Neuronal stem cell (in vitro differentiated cells): ENCODE data around the gene PSMD1.

Experiments
- DNase-seq: peaks from one replicate; pipeline ENCODE4 v3.0.0-alpha.2; 2013; ENCODE audit warnings: low spot score
- H2AFZ ChIP-seq: one replicate; pipeline ENCODE4 v1.6.1; 2013; ENCODE audit warnings: mild to moderate bottlenecking, low read length, inconsistent platforms
- H2AK5ac ChIP-seq: 2 replicates; pipeline ENCODE4 v1.6.1; 2013; ENCODE audit warnings: low read depth, mild to moderate bottlenecking, inconsistent platforms, low read length, moderate library complexity, mixed read lengths
- H2BK120ac ChIP-seq: 2 replicates; pipeline ENCODE4 v1.6.1; 2013; ENCODE audit warnings: low read depth, mild to moderate bottlenecking, inconsistent platforms, low read length, moderate library complexity, mixed read lengths
- H2BK12ac ChIP-seq: one replicate; pipeline ENCODE4 v1.6.1; 2013; ENCODE audit warnings: low read length, inconsistent platforms
- H2BK15ac ChIP-seq: 2 replicates; pipeline ENCODE4 v1.6.1; 2013; ENCODE audit warnings: mild to moderate bottlenecking, low read length, inconsistent platforms, mixed read lengths
- H2BK5ac ChIP-seq: one replicate; pipeline ENCODE4 v1.6.1; 2013; ENCODE audit warnings: inconsistent platforms, mild to moderate bottlenecking, low read length, moderate library complexity
- H3K14ac ChIP-seq: one replicate; pipeline ENCODE4 v1.6.1; 2013; ENCODE audit warnings: low read length, inconsistent platforms
- H3K18ac ChIP-seq: 2 replicates; pipeline ENCODE4 v1.6.1; 2013; ENCODE audit warnings: low read length, inconsistent platforms
- H3K23ac ChIP-seq: 2 replicates; pipeline ENCODE4 v1.6.1; 2013; ENCODE audit warnings: low read depth, mild to moderate bottlenecking, mixed read lengths, low read length, inconsistent platforms; ENCODE audit not compliant: poor library complexity
- H3K27ac ChIP-seq: replicated peaks from 3 replicates; pipeline ENCODE4 v1.5.1; 2013; ENCODE audit warnings: low read length, inconsistent platforms
- H3K27me3 ChIP-seq, 3 experiments: 2 replicates each; pipeline ENCODE4 v1.6.1; 2013; ENCODE audit warnings: low read length in 3 of 3, mild to moderate bottlenecking in 2 of 3, inconsistent platforms in 1 of 3, low read depth in 1 of 3, mixed read lengths in 1 of 3, moderate library complexity in 1 of 3; ENCODE audit not compliant: control insufficient read depth in 3 of 3, insufficient read depth in 3 of 3
- H3K36me3 ChIP-seq, 2 donors: replicated peaks in 1 of 2; 2 replicates each; pipeline ENCODE4 v1.6.1; 2013; ENCODE audit warnings: low read length in 2 of 2; ENCODE audit not compliant: control insufficient read depth in 2 of 2, insufficient read depth in 2 of 2
- H3K4ac ChIP-seq: 2 replicates; pipeline ENCODE4 v1.6.1; 2013; ENCODE audit warnings: inconsistent platforms, mild to moderate bottlenecking, low read length, moderate library complexity
- H3K4me1 ChIP-seq, 2 donors: 1 replicate in 1 of 2; 2 replicates in 1 of 2; pipeline ENCODE4 v1.6.1; 2013; ENCODE audit warnings: low read length in 2 of 2, low read depth in 1 of 2; ENCODE audit not compliant: control insufficient read depth in 2 of 2, insufficient read depth in 1 of 2
- H3K4me2 ChIP-seq: one replicate; pipeline ENCODE4 v1.6.1; 2013; ENCODE audit warnings: mild to moderate bottlenecking, low read length, inconsistent platforms; ENCODE audit not compliant: insufficient read depth, poor library complexity, severe bottlenecking
- H3K4me3 ChIP-seq, 2 donors: 2 replicates each; pipeline ENCODE4 v1.5.1; 2013; ENCODE audit warnings: low read length in 2 of 2, mild to moderate bottlenecking in 2 of 2, inconsistent platforms in 1 of 2, moderate library complexity in 1 of 2
- H3K79me1 ChIP-seq: one replicate; pipeline ENCODE4 v1.6.1; 2013; ENCODE audit warnings: low read depth, mild to moderate bottlenecking, inconsistent platforms, low read length, moderate library complexity
- H3K9ac ChIP-seq: one replicate; pipeline ENCODE4 v1.6.1; 2013; ENCODE audit warnings: mild to moderate bottlenecking, low read depth, low read length, inconsistent platforms; ENCODE audit not compliant: poor library complexity
- H3K9me3 ChIP-seq, 2 donors: replicated peaks in 1 of 2; 2 replicates each; pipeline versions ENCODE3 to v1.6.1; 2013; ENCODE audit warnings: low read length in 2 of 2, mild to moderate bottlenecking in 2 of 2, inconsistent platforms in 1 of 2, low read depth in 1 of 2, mixed read lengths in 1 of 2, moderate library complexity in 1 of 2; ENCODE audit not compliant: control insufficient read depth in 2 of 2, insufficient read depth in 1 of 2
- H4K8ac ChIP-seq: one replicate; pipeline ENCODE4 v1.6.1; 2013; ENCODE audit warnings: low read depth, mild to moderate bottlenecking, inconsistent platforms, low read length, moderate library complexity
- H4K91ac ChIP-seq: one replicate; pipeline ENCODE4 v1.6.1; 2013; ENCODE audit warnings: low read length, low read depth, mild to moderate bottlenecking, inconsistent platforms; ENCODE audit not compliant: poor library complexity
- WGBS, 2 donors: extraction: QIAGEN DNeasy Blood & Tissue Kit; methylation state at CpG; one replicate each; pipeline ENCODE4 v1.1.7; 2013; ENCODE audit warnings: missing lambda C conversion rate in 2 of 2, mixed read lengths in 1 of 2; ENCODE audit not compliant: insufficient read length in 2 of 2, insufficient replicate concordance in 1 of 2; ENCODE audit errors: extremely low coverage in 2 of 2; 5-methylcytosine and 5-hydroxymethylcytosine counted together

Gene PSMD1

DNA sequence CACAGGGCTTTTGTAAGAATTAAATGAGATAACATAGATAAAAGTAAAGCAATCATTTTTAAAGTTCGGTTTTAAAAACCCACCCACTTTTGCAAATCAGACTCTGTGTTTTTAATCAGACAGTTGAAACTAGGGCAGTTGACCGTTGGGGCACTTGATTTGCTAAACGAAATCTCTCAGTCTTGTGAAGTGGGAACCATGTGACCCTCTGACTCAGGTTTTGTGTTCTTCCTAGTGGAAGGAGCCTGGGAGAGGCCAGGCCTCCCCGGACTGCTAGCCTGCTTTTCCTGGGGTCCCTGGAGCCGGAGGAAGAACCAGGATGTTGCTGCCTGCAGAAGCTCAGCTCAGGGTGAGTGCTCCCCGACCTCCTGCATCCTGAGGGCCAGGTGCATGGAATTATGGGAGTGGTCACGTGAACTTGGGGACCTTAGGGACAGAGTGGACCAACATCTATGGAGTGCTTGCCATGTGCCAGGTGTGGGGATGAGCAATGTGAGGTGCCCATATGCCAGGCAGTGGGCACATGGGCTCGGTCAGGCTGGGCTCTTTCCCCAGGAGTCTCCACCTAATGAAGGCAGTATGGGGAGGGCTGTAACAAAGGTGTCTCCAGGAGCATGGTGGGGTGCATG, 15.5 kb upstream of the PSMD1 start:
- Histone ChIP-seq H4K8ac (peak overlapping the region; percentile 72), H4K91ac (no peak overlapping the region), H2AK5ac (no peak overlapping the region), H3K18ac (no peak overlapping the region), H3K4me1 (no peaks in the 10 kb centered on the region), H3K9ac (peak overlapping the region; percentile 30), H2BK12ac (no peak overlapping the region), H2BK15ac (no peak overlapping the region), H3K23ac (peak overlapping the region; percentile 34), H3K14ac (no peak overlapping the region), H3K27ac (no peak overlapping the region), H3K27me3 (peaks cover 12 to 42% (median 24%) of the 10 kb centered on the region in 3 experiments), H3K4me3 (peak overlapping the region in 1 of 2 donors; percentile 55), H3K79me1 (peaks cover 2% of the 10 kb centered on the region), H2BK120ac (no peak overlapping the region), H2BK5ac (peak overlapping the region; percentile 54), H3K36me3 (no peaks in the 10 kb centered on the region), H3K9me3 (peaks cover 0 to 4% of the 10 kb centered on the region in 2 donors), H2AFZ (no peak overlapping the region), H3K4me2 (no peak overlapping the region), H3K4ac (no peak overlapping the region)
- no CpG with 5 or more reads among the region's 8 CpGs for WGBS, 2 donors
- DNase-seq: no peak

GRCh38 chr2:231043796-231044195, 12.9 kb upstream of the PSMD1 start:
- Histone ChIP-seq H4K8ac (no peak overlapping the region), H3K9ac (no peak overlapping the region), H3K4ac (no peak overlapping the region), H3K9me3 (peaks cover 0 to 4% of the 10 kb centered on the region in 2 donors), H4K91ac (no peak overlapping the region), H2BK12ac (no peak overlapping the region), H2BK120ac (no peak overlapping the region), H2BK15ac (no peak overlapping the region), H3K23ac (no peak overlapping the region), H3K4me1 (peaks cover 0 to 2% of the 10 kb centered on the region in 2 donors), H3K14ac (no peak overlapping the region), H3K4me2 (no peak overlapping the region), H3K27me3 (peaks cover 0 to 18% (median 7%) of the 10 kb centered on the region in 3 experiments), H2AFZ (no peak overlapping the region), H2AK5ac (no peak overlapping the region), H3K18ac (no peak overlapping the region), H3K4me3 (no peak overlapping the region), H3K36me3 (peaks cover 0 to 6% of the 10 kb centered on the region in 2 donors), H3K27ac (no peak overlapping the region), H3K79me1 (peaks cover 1% of the 10 kb centered on the region), H2BK5ac (no peak overlapping the region)
- WGBS, 2 donors: no CpG with 5 or more reads among the region's 4 CpGs
- DNase-seq: no peak

- H3K36me3 ChIP-seq: peaks cover 0 to 6% of the 10 kb centered on the region in 2 donors
- no peak overlapping the region for H2BK120ac ChIP-seq
- H3K4ac ChIP-seq: no peak overlapping the region
- H4K8ac ChIP-seq: no peak overlapping the region
- H2BK12ac ChIP-seq: no peak overlapping the region
- H3K27me3 ChIP-seq: no peaks in the 10 kb centered on the region
- DNase-seq: no peak
- H3K4me2 ChIP-seq: no peak overlapping the region
- no peak overlapping the region for H2AK5ac ChIP-seq
- no peak overlapping the region for H3K27ac ChIP-seq
- no CpG with 5 or more reads among the region's 5 CpGs for WGBS, 2 donors
- H3K4me3 ChIP-seq: no peak overlapping the region
- H2BK5ac ChIP-seq: no peak overlapping the region
- no peak overlapping the region for H2AFZ ChIP-seq
- H3K79me1 ChIP-seq: peaks cover 1% of the 10 kb centered on the region
- H3K23ac ChIP-seq: no peak overlapping the region
- no peak overlapping the region for H3K9ac ChIP-seq
- H3K18ac ChIP-seq: no peak overlapping the region
- H3K4me1 ChIP-seq: peaks cover 0 to 10% of the 10 kb centered on the region in 2 donors
- no peak overlapping the region for H4K91ac ChIP-seq
- H2BK15ac ChIP-seq: no peak overlapping the region
- H3K9me3 ChIP-seq: no peaks in the 10 kb centered on the region
- no peak overlapping the region for H3K14ac ChIP-seq
Measured at GRCh38 chr2:231046916-231047273, 9.8 kb upstream of the PSMD1 start.

- DNase-seq: no peak
- Histone ChIP-seq H3K9ac (no peak overlapping the region), H3K9me3 (no peaks in the 10 kb centered on the region), H4K91ac (no peak overlapping the region), H3K27ac (no peak overlapping the region), H3K4ac (no peak overlapping the region), H2BK120ac (no peak overlapping the region), H4K8ac (no peak overlapping the region), H3K4me1 (peaks cover 3 to 10% of the 10 kb centered on the region in 2 donors), H2AK5ac (no peak overlapping the region), H3K27me3 (peaks cover 0 to 3% (median 0%) of the 10 kb centered on the region in 3 experiments), H3K14ac (no peak overlapping the region), H2BK12ac (no peak overlapping the region), H2AFZ (no peak overlapping the region), H3K18ac (no peak overlapping the region), H2BK5ac (no peak overlapping the region), H3K23ac (no peak overlapping the region), H3K36me3 (peaks cover 0 to 6% of the 10 kb centered on the region in 2 donors), H3K79me1 (peaks cover 1% of the 10 kb centered on the region), H3K4me3 (no peak overlapping the region), H2BK15ac (no peak overlapping the region), H3K4me2 (no peak overlapping the region)
- WGBS, 2 donors: no CpG with 5 or more reads among the region's 8 CpGs
Measured at GRCh38 chr2:231047274-231047922, 9.3 kb upstream of the PSMD1 start.
